ENCODE measurements around the gene TAF11L2. TPM values are rescaled to one million over a fixed set of nuclear protein-coding genes. Genes with fewer than 3 reads are reported as not detected.
"Not testable (repeated sequence)": the region's sequence is repeated elsewhere in the genome, so short reads cannot be mapped to it uniquely, and the experiment has no call there.

The TAF11L2 gene
- total RNA-seq, 1 experiment from 2014 or later: not detected

GRCh38 chr5:17526504-17526903 lies 28.5 kb downstream of the TAF11L2 start:
- DNase-seq (ENCODE audit: low spot score): not testable (repeated sequence)

GRCh38 chr5:17528369-17528768 lies 30.3 kb downstream of the TAF11L2 start, which contains the start of gene TAF11L6:
Gene TAF11L6 (plus strand): TSS chr5:17528669.
- DNase-seq (ENCODE audit: low spot score): not testable (repeated sequence)

Other genes with a start within 250 kb of the TAF11L2 start
- gene TAF11L3, start 20.1 kb downstream of the TAF11L2 start, total RNA-seq (2014; rRNA removed; shearing (Covaris generic)): not detected in 2 replicates
- not detected in 2 replicates for gene TAF11L4, start 23.6 kb downstream of the TAF11L2 start, total RNA-seq (2014; rRNA removed; shearing (Covaris generic))
- gene TAF11L5, start 27.0 kb downstream of the TAF11L2 start, total RNA-seq (2014; rRNA removed; shearing (Covaris generic)): not detected in 2 replicates
- not detected in 2 replicates for gene TAF11L6, start 30.4 kb downstream of the TAF11L2 start, total RNA-seq (2014; rRNA removed; shearing (Covaris generic))
- gene TAF11L7, start 87.5 kb downstream of the TAF11L2 start, total RNA-seq (2014; rRNA removed; shearing (Covaris generic)): not detected in 2 replicates
- gene TAF11L8, start 92.7 kb downstream of the TAF11L2 start, total RNA-seq (2014; rRNA removed; shearing (Covaris generic)): not detected in 2 replicates
- gene TAF11L9, start 96.2 kb downstream of the TAF11L2 start, total RNA-seq (2014; rRNA removed; shearing (Covaris generic)): not detected in 2 replicates
- gene TAF11L10, start 99.6 kb downstream of the TAF11L2 start, total RNA-seq (2014; rRNA removed; shearing (Covaris generic)): not detected in 2 replicates
- not detected in 2 replicates for gene TAF11L11, start 106.0 kb downstream of the TAF11L2 start, total RNA-seq (2014; rRNA removed; shearing (Covaris generic))
- not detected in 2 replicates for gene TAF11L12, start 112.2 kb downstream of the TAF11L2 start, total RNA-seq (2014; rRNA removed; shearing (Covaris generic))
- gene TAF11L13, start 133.9 kb downstream of the TAF11L2 start, total RNA-seq (2014; rRNA removed; shearing (Covaris generic)): not detected in 2 replicates
- gene TAF11L14, start 136.2 kb downstream of the TAF11L2 start, total RNA-seq (2014; rRNA removed; shearing (Covaris generic)): not detected in 2 replicates